B cell (primary cell): Measurements from ENCODE around the gene KCNJ10.
A peak's percentile ranks its signal among the peaks of the same experiment; 100 is the strongest.

ENCODE experiments used
- CTCF ChIP-seq: fragments of 200-600 bp; IDR thresholded peaks from one replicate; pipeline ENCODE4 v1.8.0; 2022; ENCODE audit warnings: antibody characterized with exemption, mild to moderate bottlenecking
- EZH2 ChIP-seq: IDR thresholded peaks from 2 replicates; pipeline ENCODE4 v1.6.1; 2012; ENCODE audit warnings: borderline replicate concordance, low read depth, mild to moderate bottlenecking, moderate library complexity, low read length; ENCODE audit not compliant: insufficient read depth, poor library complexity, severe bottlenecking

- TF ChIP-seq CTCF (peak; percentile 60), EZH2 (no peak)
These were observed 39.1 kb upstream of the KCNJ10 start for GRCh38 chr1:160108888-160109662.
